ENCODE measurements around the gene PCSK5. TPM values are rescaled to one million over a fixed set of nuclear protein-coding genes. Genes with fewer than 3 reads are reported as not detected.

The PCSK5 gene
- total RNA-seq, 2 donors from 2014 or later: 2.5 to 3.5 TPM

DNA sequence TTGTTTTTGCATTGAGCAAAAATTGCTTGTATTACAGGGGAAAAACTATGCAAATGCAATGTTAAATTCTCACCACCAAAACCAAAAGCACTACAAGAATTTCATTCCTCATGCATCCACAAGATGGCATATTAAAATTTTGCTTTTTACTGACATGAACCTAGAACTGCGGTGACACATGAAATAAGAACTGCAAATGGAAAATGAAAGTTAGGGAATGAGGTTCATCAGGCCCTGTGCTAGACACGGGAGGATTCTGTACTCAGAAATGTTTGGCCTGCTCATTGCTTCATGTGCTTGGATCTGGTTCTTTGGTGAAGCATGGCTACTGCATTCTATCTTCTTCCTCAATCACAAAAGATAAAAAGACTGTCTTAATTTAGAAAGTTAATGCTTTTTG, 512.9 kb downstream of the PCSK5 start:
- Histone ChIP-seq H3K4me3 (ENCODE audit: low read length) (no peak overlapping the region), H3K36me3 (ENCODE audit: control insufficient read depth, insufficient read depth, low read length) (no peaks in the 10 kb centered on the region), H3K9me3 (ENCODE audit: control insufficient read depth, low read length) (no peaks in the 10 kb centered on the region), H3K9ac (ENCODE audit: extremely low read depth, low read length, poor library complexity, severe bottlenecking) (no peak overlapping the region), H3K27ac (ENCODE audit: low read depth, low read length) (no peak overlapping the region), H3K4me1 (ENCODE audit: control insufficient read depth, insufficient read depth, low read length) (no peaks in the 10 kb centered on the region), H3K27me3 (ENCODE audit: control insufficient read depth, insufficient read depth, low read length, poor library complexity, severe bottlenecking) (no peaks in the 10 kb centered on the region)
- 70 to 86% methylated on average over 1 to 2 of the region's 2 CpGs for WGBS, 2 experiments (ENCODE audit: insufficient coverage in 1 of 2, insufficient read length in 1 of 2)
- no peak overlapping the region for H3K4me3 Mint-ChIP-seq
- no peaks in the 10 kb centered on the region for H3K9me3 Mint-ChIP-seq
- H3K27me3 Mint-ChIP-seq (ENCODE audit: insufficient read depth): no peaks in the 10 kb centered on the region
- TF ChIP-seq, protein P1, sequence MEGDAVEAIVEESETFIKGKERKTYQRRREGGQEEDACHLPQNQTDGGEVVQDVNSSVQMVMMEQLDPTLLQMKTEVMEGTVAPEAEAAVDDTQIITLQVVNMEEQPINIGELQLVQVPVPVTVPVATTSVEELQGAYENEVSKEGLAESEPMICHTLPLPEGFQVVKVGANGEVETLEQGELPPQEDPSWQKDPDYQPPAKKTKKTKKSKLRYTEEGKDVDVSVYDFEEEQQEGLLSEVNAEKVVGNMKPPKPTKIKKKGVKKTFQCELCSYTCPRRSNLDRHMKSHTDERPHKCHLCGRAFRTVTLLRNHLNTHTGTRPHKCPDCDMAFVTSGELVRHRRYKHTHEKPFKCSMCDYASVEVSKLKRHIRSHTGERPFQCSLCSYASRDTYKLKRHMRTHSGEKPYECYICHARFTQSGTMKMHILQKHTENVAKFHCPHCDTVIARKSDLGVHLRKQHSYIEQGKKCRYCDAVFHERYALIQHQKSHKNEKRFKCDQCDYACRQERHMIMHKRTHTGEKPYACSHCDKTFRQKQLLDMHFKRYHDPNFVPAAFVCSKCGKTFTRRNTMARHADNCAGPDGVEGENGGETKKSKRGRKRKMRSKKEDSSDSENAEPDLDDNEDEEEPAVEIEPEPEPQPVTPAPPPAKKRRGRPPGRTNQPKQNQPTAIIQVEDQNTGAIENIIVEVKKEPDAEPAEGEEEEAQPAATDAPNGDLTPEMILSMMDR (conservative IDR thresholded peaks at IDR 0.05): peak; percentile 68
- no peak for DNase-seq
- H3K36me3 Mint-ChIP-seq (ENCODE audit: low read depth): no peaks in the 10 kb centered on the region
- no peak overlapping the region for H3K27ac Mint-ChIP-seq
- H3K4me1 Mint-ChIP-seq: peaks cover 21% of the 10 kb centered on the region

GRCh38 chr9:76404401-76404800, 513.9 kb downstream of the PCSK5 start:
- Histone ChIP-seq H3K9me3 (ENCODE audit: control insufficient read depth, low read length) (no peaks in the 10 kb centered on the region), H3K4me3 (ENCODE audit: low read length) (no peak overlapping the region), H3K27me3 (ENCODE audit: control insufficient read depth, insufficient read depth, low read length, poor library complexity, severe bottlenecking) (no peaks in the 10 kb centered on the region), H3K9ac (ENCODE audit: extremely low read depth, low read length, poor library complexity, severe bottlenecking) (no peak overlapping the region), H3K4me1 (ENCODE audit: control insufficient read depth, insufficient read depth, low read length) (no peaks in the 10 kb centered on the region), H3K27ac (ENCODE audit: low read depth, low read length) (no peak overlapping the region), H3K36me3 (ENCODE audit: control insufficient read depth, insufficient read depth, low read length) (no peaks in the 10 kb centered on the region)
- Mint-ChIP-seq H3K4me1 (peaks cover 21% of the 10 kb centered on the region), H3K4me3 (no peak overlapping the region), H3K27me3 (ENCODE audit: insufficient read depth) (no peaks in the 10 kb centered on the region), H3K27ac (no peak overlapping the region), H3K36me3 (ENCODE audit: low read depth) (no peaks in the 10 kb centered on the region), H3K9me3 (no peaks in the 10 kb centered on the region)
- 85 to 88% methylated on average over 1 of the region's 1 CpG for WGBS, 2 experiments (ENCODE audit: insufficient coverage in 1 of 2, insufficient read length in 1 of 2)
- no peak for DNase-seq
- TF ChIP-seq, protein P1 (conservative IDR thresholded peaks at IDR 0.05): no peak

DNA sequence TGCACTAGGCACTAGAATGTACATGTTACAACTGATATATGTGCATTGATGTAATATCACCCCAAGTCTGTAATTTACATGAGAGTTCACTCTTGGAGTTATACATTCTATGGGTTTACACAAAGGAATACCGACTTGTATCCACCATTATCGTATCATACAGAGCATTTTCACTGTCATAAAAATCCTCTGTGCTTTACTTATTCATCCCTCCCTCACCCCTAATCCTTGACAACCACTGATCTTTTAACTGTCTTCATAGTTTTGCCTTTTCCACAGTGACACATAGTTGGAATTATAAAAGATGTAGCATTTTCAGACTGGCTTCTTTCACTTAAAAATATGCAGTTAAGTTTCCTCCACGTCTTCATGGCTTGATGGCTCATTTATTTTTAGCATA, 514.9 kb downstream of the PCSK5 start:
- no peaks in the 10 kb centered on the region for H3K4me1 ChIP-seq (ENCODE audit: control insufficient read depth, insufficient read depth, low read length)
- no peaks in the 10 kb centered on the region for H3K27me3 ChIP-seq (ENCODE audit: control insufficient read depth, insufficient read depth, low read length, poor library complexity, severe bottlenecking)
- Mint-ChIP-seq H3K27ac (no peak overlapping the region), H3K4me3 (no peak overlapping the region), H3K4me1 (peaks cover 19% of the 10 kb centered on the region), H3K36me3 (ENCODE audit: low read depth) (no peaks in the 10 kb centered on the region), H3K9me3 (no peaks in the 10 kb centered on the region), H3K27me3 (ENCODE audit: insufficient read depth) (no peaks in the 10 kb centered on the region)
- no peaks in the 10 kb centered on the region for H3K36me3 ChIP-seq (ENCODE audit: control insufficient read depth, insufficient read depth, low read length)
- no peaks in the 10 kb centered on the region for H3K9me3 ChIP-seq (ENCODE audit: control insufficient read depth, low read length)
- 78 to 92% methylated on average over 2 to 3 of the region's 3 CpGs for WGBS, 2 experiments (ENCODE audit: insufficient coverage in 1 of 2, insufficient read length in 1 of 2)
- TF ChIP-seq, protein P1 (conservative IDR thresholded peaks at IDR 0.05): no peak
- H3K9ac ChIP-seq (ENCODE audit: extremely low read depth, low read length, poor library complexity, severe bottlenecking): no peak overlapping the region
- H3K4me3 ChIP-seq (ENCODE audit: low read length): no peak overlapping the region
- DNase-seq: no peak
- H3K27ac ChIP-seq (ENCODE audit: low read depth, low read length): no peak overlapping the region

All from endodermal cell (in vitro differentiated cells).